T1000 (cell line): ENCODE data around the gene TNFSF10.

Source experiments
- DNase-seq: peaks from one replicate; lab custom pipeline; 2025; ENCODE audit warnings: mixed read lengths; lab: John Stamatoyannopoulos, UW

The TNFSF10 gene

DNA sequence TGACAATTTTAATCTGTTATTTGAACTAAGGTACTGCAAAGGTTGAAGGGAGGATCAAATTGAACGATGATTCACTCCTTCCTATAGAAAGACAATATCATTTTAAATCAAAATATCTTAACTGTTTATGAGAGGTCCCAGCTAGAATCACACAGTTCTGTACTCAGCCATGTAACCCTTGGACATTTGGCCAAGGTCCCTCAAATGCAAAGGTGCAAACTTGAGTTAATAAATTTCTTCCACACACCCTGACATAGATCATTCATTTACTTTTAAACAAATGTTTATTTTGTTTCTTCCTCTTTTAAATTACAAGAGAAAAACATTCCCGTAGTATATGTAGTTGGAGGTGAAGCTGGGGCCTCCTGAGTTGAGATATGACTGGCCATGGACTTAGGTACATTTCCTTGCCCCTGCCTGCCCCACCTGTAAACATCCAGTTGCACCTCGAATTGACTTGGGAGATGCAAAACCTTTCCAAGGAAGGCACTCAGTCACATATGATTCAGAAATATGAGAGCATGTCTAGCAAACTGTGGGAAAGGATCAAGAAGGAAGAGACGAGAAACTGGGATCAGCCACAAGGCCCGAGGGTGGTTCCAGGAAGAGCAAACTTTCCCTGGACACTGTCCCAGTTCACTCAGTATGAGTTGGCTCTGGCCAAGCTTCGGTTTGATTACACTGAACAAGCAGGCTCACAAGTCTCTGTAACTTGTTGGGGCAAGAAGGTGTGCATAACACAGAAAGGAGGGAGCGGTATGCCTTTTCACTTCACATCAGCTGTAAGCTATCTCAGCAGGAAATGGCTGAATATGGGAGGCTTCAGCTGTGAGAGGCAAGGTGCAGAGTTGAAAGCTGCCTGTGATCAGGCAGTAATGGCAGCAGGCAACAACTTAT is 6.7 kb downstream of the TNFSF10 start:
- DNase-seq, result no peak

DNA sequence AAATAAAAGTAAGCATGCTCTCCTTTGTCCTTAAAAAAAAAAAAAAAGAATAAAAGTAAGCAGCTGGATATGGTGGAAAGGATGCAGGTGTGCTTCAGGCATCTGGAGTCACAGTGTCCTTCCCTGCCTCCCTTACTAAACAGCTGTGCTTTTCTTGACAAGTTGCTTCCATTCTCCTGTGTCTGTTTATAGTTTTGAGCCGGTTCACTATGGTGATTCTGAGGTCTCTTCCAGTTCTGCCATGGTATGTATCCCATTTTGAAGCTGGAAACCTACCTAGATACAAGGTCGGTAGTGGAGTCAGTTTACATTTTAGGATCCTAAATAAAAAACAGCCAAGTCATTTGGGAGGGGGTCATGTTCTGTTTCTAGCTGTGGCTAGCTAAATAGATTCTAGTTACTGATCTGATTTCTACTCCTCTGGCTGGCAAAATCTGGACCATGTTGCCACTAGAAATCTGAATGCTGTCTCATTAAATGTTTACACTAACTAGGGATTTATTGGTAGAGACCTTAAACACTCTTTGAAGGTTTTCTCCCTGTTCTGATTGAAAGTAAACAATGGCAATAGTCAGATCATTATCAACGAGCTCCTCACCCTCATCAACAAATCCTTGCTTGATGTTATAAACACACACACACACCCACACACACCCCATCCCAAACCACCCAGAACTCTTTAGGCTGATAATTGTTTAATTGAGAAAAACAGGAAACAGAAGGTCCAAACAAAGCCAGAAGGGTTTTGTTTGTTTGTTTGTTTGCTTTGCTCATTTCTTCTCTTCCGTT is 7.9 kb downstream of the TNFSF10 start:
- DNase-seq, result no peak

GRCh38 chr3:172514678-172515077 is 8.6 kb downstream of the TNFSF10 start:
- no peak for DNase-seq

- DNase-seq, result no peak
Observed at GRCh38 chr3:172513488-172513887, 9.7 kb downstream of the TNFSF10 start.

GRCh38 chr3:172511783-172512762 is 11.2 kb downstream of the TNFSF10 start:
- DNase-seq, result no peak

DNA sequence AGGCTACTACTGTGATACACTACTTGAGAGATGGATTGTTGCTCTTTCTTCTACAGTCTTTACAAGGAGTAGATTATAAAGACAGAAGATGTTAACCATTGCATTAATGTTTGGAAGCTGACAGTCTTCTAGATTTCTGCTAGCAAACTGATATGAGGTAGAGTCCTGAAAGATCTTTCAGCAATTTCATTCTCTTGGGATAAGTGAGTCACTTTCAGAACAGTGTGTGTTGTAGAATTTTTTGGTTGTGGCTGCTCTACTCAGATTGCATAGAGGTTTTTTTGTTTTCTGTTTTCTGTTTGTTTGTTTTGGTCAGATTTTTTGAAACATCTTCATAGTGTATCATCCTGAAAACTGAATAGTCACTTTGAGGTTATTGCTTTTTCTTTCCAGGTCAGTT is 17.1 kb downstream of the TNFSF10 start:
- DNase-seq, result no peak

- no peak for DNase-seq
Observed at GRCh38 chr3:172501540-172501939, 21.7 kb downstream of the TNFSF10 start.

GRCh38 chr3:172490198-172490669 is 33.0 kb downstream of the TNFSF10 start:
- DNase-seq, result peak; percentile 28

DNA sequence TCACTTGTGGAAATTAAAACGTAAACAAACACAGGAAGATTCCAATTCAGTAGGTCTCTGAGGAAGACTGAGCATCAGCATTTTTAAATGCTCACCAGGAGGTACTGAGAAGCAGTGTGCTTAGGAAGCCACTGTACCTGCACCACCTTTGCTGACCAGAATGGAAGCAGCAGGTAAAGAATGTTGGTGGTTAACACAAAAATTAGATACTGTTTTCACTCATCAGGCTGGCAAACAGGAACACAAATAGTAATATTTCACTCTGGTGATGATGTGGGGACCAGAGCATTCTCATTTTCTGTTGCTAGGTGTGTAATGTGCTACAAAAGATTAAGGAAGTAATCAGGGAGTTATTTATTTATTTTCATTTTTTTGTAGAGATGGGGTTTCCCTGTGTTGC is 45.1 kb downstream of the TNFSF10 start:
- no peak for DNase-seq

DNA sequence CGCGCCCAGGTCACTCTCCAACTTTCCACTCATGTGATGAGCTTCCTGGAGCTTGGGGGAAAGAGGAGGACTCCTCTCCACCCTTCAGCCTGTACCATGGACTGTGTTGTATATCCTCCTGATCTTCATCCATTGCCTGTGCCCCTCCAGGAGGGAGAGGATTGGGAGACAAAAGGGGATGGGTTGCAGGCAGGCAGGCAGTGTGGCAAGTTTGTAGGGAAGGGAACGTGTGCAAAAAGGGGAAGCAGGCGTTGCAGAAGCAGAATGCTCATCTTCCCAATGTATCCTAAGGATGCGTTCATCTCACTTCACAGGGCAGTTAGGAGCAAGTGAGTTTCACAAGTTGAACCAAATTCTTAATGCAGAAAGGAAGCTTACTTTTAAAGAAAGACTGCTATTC is 46.9 kb downstream of the TNFSF10 start:
- DNase-seq, result no peak

DNA sequence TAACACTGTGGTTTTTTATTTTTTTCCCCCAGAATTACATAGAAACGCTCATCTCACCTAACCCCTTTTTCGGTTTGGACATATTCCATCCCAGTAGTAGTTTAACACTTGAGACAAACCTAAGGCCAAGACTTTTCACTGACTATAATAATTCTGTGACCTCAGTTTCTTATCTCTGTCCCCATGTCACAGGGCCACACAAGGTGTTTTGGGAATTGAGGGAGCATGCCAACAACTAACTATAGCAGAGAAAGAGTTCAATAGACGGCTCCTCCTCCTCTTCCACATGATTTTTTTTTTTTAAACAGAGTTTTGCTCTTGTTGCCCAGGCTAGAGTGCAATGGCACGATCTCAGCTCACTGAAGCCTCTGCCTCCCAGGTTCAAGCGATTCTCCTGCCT is 47.5 kb downstream of the TNFSF10 start:
- DNase-seq, result no peak

GRCh38 chr3:172471903-172472302 is 51.3 kb downstream of the TNFSF10 start:
- DNase-seq, result no peak

DNA sequence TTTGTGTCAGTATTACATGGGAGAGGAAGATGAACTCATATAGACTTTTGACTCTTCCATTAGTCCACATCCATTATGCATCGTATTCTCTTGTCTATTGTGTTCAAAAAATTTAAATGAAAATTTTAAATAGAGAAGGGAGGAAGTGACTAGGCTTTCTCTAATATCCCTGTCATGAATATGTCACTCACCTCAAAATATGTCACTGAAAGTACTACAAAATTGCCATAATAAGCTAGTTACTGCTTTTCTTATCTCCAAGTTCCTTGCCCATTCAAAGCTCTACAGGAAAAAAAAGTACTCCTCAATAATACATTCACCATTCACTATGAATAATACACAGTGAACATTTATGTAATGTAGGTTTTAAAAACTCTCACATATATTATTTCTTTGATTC is 52.6 kb downstream of the TNFSF10 start:
- DNase-seq, result no peak

DNA sequence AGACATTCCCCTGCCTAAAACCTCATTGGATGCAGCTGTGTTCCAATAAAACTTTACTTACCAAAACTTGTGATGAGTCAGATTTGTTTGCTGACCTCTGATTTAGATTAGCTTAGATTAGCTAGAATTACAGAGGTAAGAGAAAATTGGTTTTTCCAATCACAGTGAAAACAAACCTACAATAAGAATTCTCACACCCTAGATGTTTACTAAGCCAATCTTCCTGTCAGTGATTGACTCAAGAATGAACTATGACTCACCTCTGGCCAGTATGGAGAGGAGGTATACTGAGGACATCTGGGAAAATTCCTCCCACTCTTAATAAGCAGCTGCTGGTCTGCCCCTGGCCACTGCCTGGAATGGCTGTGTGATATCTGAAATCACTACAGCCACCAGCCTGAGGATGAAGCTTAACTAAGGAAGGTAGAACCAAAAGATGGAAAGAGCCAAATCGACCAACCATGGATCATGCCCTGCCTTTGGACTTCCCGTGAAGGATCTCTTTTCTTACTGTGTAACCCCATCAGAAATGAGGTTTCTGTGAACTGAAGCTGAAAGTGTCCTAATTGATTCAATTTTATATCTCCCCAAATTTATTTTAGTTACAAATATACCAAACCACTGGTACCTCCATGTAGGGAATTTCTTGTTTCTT is 55.9 kb downstream of the TNFSF10 start:
- no peak for DNase-seq

GRCh38 chr3:172466553-172467130 is 56.6 kb downstream of the TNFSF10 start:
- DNase-seq, result no peak

DNA sequence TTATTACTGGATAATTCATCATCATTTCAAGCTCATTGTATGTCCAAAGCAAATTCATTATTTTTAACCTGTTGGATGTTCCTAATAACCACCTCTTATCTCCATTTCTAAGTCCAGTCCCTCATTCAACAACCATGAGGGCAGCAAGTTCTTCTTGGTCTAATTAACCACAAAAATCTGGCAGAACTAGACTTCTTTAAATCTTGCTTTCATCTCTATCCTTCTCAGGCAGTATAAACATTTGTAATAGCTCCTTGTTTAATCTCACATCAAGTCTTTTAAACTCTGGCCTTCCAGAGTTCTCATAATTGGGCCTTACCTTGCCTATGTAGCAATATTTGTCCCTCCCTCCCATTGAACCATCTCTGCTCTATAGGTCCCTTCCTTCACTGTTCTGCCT is 57.9 kb downstream of the TNFSF10 start:
- no peak for DNase-seq

DNA sequence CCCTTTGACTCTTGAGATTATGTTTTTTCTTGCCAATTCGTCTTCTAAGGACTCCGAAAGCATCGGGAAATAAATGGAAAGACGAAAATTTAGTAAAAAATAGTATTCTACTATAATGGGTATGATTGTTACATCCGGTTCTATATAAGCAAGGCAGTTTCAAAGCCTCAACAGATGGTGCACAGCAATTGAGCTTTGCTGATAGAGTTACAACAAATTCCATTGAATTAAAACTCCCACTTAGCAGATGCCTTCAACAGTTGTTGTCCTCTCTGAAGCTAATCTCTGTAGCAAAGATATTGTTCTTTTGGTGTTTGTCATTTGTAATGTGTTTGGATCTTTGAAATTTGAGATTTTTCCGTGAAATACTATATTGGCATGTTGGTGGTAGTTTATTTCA is 58.9 kb downstream of the TNFSF10 start:
- DNase-seq, result no peak

GRCh38 chr3:172461530-172462138 is 61.6 kb downstream of the TNFSF10 start:
- no peak for DNase-seq

GRCh38 chr3:172456404-172456803 is 66.8 kb downstream of the TNFSF10 start:
- DNase-seq, result no peak
